Nephron (organoid): ENCODE data around the gene OR7G1.

Experiments
- H3K27ac Mint-ChIP-seq, 3 experiments: 2 replicates each; pipeline ENCODE4 v1.8.0; 2020; ENCODE audit warnings: mixed read lengths in 3 of 3, mild to moderate bottlenecking in 2 of 3, moderate library complexity in 1 of 3
- H3K27me3 Mint-ChIP-seq: 2 replicates; pipeline ENCODE4 v1.8.0; 2021; ENCODE audit warnings: low read depth, mild to moderate bottlenecking, moderate library complexity, mixed read lengths
- H3K36me3 Mint-ChIP-seq: 2 replicates; pipeline ENCODE4 v1.8.0; 2020; ENCODE audit warnings: low read depth, mixed read lengths
- H3K4me1 Mint-ChIP-seq: 2 replicates; pipeline ENCODE4 v1.8.0; 2020; ENCODE audit warnings: mixed read lengths
- H3K4me3 Mint-ChIP-seq, 3 experiments: 2 replicates each; pipeline ENCODE4 v1.8.0; 2020; ENCODE audit warnings: mild to moderate bottlenecking in 3 of 3, mixed read lengths in 3 of 3, moderate library complexity in 2 of 3
- H3K9me3 Mint-ChIP-seq: 2 replicates; pipeline ENCODE4 v1.8.0; 2020; ENCODE audit warnings: mixed read lengths
- CTCF ChIP-seq, 3 experiments: fragments of 200-600 bp; sonication (generic); IDR thresholded peaks; one replicate each; pipeline ENCODE4 v1.5.0; 2021; ENCODE audit warnings: antibody characterized with exemption in 3 of 3; ENCODE audit not compliant: unreplicated experiment in 3 of 3

The OR7G1 gene

GRCh38 chr19:9126900-9127405, 11.4 kb upstream of the OR7G1 start, which contains the start of gene OR7G3:
OR7G3 (minus strand) TSS chr19:9126950; CDS start chr19:9126950, 0 bp downstream.
- no peak within 1 kb of the TSS for H3K4me3 Mint-ChIP-seq
- no peaks in the 10 kb centered on the region for H3K36me3 Mint-ChIP-seq
- H3K27ac Mint-ChIP-seq: no peak within 1 kb of the TSS
- TF ChIP-seq CTCF (IDR thresholded peaks at IDR 0.05; ENCODE audit: unreplicated experiment in 3 of 3): no peak
- H3K9me3 Mint-ChIP-seq: peaks cover 10% of the 10 kb centered on the region
- H3K27me3 Mint-ChIP-seq: peaks cover 15% of the 10 kb centered on the region
- no peaks in the 10 kb centered on the region for H3K4me1 Mint-ChIP-seq

- Mint-ChIP-seq H3K4me3 (no peak overlapping the region), H3K36me3 (no peaks in the 10 kb centered on the region), H3K27ac (no peak overlapping the region), H3K4me1 (no peaks in the 10 kb centered on the region), H3K27me3 (peaks cover 8% of the 10 kb centered on the region), H3K9me3 (peaks cover 3% of the 10 kb centered on the region)
- no peak for TF ChIP-seq CTCF (IDR thresholded peaks at IDR 0.05; ENCODE audit: unreplicated experiment in 3 of 3)
Measured at GRCh38 chr19:9116547-9116946, 984 bp upstream of the OR7G1 start.

GRCh38 chr19:9109959-9110358, 5.6 kb downstream of the OR7G1 start:
- Mint-ChIP-seq H3K4me1 (no peaks in the 10 kb centered on the region), H3K27ac (no peak overlapping the region), H3K4me3 (no peak overlapping the region), H3K9me3 (peaks cover 12% of the 10 kb centered on the region), H3K36me3 (no peaks in the 10 kb centered on the region), H3K27me3 (peaks cover 4% of the 10 kb centered on the region)
- TF ChIP-seq CTCF (IDR thresholded peaks at IDR 0.05; ENCODE audit: unreplicated experiment in 3 of 3): no peak

GRCh38 chr19:9107375-9107774, 8.2 kb downstream of the OR7G1 start, which contains the start of gene OR7G2:
OR7G2 (minus strand) TSS chr19:9107475; CDS start chr19:9103243, 4,232 bp downstream.
- H3K27me3 Mint-ChIP-seq: peaks cover 4% of the 10 kb centered on the region
- no peaks in the 10 kb centered on the region for H3K4me1 Mint-ChIP-seq
- no peak within 1 kb of the TSS for H3K4me3 Mint-ChIP-seq
- TF ChIP-seq CTCF (IDR thresholded peaks at IDR 0.05; ENCODE audit: unreplicated experiment in 3 of 3): no peak
- H3K27ac Mint-ChIP-seq: no peak within 1 kb of the TSS
- H3K9me3 Mint-ChIP-seq: peaks cover 17% of the 10 kb centered on the region
- no peaks in the 10 kb centered on the region for H3K36me3 Mint-ChIP-seq

GRCh38 chr19:9086761-9087160, 28.8 kb downstream of the OR7G1 start, which contains the start of gene OR1M1:
OR1M1 (plus strand) TSS chr19:9087061; CDS start chr19:9093245, 6,184 bp downstream.
- Mint-ChIP-seq H3K4me3 (no peak within 1 kb of the TSS), H3K9me3 (no peaks in the 10 kb centered on the region), H3K4me1 (no peaks in the 10 kb centered on the region), H3K27ac (no peak within 1 kb of the TSS), H3K27me3 (peaks cover 15% of the 10 kb centered on the region), H3K36me3 (no peaks in the 10 kb centered on the region)
- no peak for TF ChIP-seq CTCF (IDR thresholded peaks at IDR 0.05; ENCODE audit: unreplicated experiment in 3 of 3)

GRCh38 chr19:9078651-9079050, 36.9 kb downstream of the OR7G1 start:
- Mint-ChIP-seq H3K4me3 (no peak overlapping the region), H3K27me3 (peaks cover 4% of the 10 kb centered on the region), H3K4me1 (peaks cover 29% of the 10 kb centered on the region), H3K9me3 (no peaks in the 10 kb centered on the region), H3K36me3 (no peaks in the 10 kb centered on the region), H3K27ac (peak overlapping the region; percentile 68 to 84 (median 70))
- no peak for TF ChIP-seq CTCF (IDR thresholded peaks at IDR 0.05; ENCODE audit: unreplicated experiment in 3 of 3)
